CD1c-positive myeloid dendritic cell (primary cell): ENCODE measurements around the gene TNFRSF6B.

Experiments
- DNase-seq: peaks from one replicate; pipeline ENCODE4 v3.0.0-alpha.2; 2016; ENCODE audit errors: extremely low spot score

The TNFRSF6B gene

DNA sequence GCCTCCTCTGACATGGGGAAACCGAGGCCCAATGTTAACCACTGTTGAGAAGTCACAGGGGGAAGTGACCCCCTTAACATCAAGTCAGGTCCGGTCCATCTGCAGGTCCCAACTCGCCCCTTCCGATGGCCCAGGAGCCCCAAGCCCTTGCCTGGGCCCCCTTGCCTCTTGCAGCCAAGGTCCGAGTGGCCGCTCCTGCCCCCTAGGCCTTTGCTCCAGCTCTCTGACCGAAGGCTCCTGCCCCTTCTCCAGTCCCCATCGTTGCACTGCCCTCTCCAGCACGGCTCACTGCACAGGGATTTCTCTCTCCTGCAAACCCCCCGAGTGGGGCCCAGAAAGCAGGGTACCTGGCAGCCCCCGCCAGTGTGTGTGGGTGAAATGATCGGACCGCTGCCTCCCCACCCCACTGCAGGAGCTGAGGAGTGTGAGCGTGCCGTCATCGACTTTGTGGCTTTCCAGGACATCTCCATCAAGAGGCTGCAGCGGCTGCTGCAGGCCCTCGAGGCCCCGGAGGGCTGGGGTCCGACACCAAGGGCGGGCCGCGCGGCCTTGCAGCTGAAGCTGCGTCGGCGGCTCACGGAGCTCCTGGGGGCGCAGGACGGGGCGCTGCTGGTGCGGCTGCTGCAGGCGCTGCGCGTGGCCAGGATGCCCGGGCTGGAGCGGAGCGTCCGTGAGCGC is 1.6 kb downstream of the TNFRSF6B start:
- DNase-seq = no peak

DNA sequence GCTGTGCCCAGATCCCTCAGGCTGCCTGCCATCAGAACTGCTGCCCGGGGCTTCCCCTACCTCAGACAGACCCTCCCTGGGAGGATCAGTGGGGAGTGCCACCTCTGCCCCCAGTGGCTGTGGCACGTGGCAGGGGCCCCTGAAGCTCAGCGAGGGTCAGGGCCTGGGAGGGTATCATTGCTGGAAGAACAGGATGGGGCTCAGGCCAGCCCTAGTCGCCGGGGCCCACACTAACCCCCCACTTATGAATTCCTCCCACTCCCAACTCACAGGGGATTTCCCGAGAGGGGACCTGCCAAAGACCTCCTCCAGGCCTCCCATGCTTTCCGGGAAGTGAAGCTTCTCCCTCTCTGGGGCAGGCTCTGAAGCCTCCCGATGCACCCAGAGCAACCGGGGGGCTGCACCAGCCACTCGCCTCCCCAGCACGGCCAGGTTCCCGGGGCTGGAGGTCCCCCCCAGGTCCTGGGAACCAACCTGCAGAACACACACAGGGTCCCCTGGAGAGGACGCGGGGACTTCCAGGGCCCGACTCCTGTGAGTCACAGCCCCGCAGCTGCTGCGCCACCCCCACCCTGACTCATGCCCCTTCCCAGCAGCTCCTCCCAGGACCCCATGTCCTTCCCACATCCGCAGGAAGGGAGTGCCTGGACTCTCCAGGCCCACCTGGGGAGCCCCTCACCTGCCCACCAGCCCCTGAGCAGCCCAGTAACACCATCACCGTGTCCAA is 2.5 kb downstream of the TNFRSF6B start:
- DNase-seq = peak; percentile 7

DNA sequence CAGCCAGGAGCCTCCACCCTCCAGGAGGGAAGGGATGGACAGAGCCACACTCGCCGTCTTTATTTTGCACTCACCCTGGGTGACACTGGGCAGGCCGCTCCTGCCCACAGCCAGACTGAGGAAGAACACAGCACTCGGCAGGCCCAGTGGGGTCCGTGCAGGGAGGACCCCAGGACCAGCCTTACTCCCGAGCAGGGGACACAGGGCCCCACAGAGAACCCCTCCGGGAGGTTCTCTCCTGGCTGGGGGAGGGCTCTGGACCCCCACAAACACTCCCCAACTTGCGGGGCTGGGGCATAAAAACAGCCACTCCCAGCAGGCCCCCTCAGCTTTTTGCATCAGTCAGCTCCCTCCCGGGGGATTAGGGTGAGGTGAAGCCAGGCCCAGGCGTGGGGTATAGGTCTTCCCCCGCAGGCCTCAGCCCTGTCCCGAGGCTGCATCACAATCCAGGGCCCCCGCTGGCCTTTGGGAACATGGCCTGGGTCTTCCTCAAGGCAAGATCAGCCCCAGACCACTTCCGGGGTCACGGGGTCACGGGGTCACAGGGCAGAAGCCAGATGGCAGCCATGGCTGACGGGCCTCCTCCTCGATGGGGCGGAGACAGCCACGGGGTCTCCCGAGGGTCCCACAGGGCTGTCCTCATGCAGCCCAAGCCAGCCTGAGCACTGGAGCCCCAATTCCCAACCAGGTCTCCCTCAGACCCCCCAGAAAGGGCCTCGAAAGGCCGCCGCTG is 3.2 kb downstream of the TNFRSF6B start:
- DNase-seq = no peak

DNA sequence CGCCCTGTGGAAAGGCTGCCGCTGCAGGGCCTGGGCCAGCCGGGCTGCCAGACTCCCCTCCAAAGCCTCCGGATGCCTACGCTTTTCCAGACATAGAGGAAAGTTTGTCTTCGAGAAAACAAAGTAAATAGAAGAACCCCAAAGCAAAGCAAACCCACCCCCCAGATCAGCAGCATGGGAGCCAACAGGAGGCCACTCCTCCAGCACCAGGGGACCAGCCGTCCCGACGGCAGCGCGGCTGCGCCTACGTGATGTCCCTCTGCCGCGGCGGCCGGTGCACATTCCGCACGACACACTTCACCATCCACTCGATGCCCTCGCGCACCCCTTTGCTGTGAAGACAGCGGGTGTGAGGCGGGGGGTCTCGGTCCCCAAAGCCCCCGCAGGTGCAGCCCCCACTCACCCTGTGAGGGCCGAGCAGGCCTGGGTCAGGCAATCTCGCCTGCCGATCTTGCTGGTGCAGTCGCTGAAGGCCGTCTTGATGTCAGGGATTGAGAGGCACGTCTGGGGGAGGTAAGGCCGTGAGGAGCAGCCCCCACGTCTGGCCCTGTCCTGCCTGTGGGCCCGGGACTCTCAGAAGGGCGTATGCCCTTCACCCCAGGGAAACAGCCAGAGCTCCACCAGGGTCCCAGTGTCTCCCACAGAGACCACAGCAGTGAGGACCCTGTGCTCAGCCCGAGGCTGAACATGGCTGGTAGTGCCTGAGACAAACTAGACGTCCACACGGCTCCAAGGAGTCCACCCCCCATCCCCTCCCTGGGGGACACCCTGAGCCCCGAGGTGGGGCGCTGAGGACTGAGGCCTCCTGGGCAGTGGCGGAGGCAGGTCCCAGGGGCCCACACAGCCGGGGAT is 4.0 kb downstream of the TNFRSF6B start:
- no peak for DNase-seq

DNA sequence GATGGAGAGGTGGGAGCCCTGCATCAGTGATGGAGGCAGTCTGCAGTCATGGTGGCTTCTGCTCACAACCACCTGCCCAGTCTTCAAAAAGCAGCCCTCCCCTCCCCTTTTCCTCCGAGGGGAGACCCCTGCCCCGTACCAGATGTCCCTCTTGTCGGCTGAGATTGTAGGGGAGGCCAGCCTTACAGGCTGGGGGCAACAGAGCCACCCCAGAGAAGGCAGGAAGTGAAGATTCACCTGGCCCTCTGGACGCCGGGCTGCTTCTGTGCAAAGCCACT is 4.5 kb downstream of the TNFRSF6B start:
- DNase-seq = no peak

DNA sequence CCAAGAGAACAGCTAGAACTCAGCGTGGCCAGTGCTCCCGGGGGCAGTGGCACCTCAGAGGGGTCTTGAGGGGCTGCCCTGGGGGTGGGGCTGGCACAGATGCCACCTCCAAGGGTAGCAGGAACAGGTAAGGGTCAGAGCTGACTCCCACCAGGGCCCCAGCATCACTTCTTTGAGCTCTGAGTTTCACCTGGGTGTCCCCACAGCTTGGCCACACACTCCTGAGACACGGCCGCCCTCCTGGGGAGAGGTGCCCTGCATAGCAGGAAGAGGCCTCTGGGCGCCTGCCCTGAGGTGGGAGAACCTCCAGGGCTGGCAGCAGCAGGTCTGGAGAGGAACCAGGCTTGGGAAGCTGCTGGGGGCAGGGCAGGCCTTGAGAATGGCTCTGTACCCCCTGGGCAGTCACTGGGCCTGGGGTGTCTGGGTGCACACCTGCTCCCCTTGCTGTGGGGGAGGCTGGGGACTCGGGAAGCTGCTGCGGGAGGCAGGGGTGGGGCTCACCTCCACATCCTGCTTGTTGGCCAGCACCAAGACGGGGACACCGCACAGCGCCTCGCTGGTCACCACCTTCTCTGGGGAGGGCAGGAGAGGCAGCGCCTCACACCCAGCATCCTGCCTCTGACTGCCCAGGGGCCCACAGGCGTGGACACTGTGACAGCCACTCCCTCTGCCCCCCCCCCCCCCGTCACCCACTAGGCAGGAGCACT is 5.0 kb downstream of the TNFRSF6B start:
- no peak for DNase-seq

DNA sequence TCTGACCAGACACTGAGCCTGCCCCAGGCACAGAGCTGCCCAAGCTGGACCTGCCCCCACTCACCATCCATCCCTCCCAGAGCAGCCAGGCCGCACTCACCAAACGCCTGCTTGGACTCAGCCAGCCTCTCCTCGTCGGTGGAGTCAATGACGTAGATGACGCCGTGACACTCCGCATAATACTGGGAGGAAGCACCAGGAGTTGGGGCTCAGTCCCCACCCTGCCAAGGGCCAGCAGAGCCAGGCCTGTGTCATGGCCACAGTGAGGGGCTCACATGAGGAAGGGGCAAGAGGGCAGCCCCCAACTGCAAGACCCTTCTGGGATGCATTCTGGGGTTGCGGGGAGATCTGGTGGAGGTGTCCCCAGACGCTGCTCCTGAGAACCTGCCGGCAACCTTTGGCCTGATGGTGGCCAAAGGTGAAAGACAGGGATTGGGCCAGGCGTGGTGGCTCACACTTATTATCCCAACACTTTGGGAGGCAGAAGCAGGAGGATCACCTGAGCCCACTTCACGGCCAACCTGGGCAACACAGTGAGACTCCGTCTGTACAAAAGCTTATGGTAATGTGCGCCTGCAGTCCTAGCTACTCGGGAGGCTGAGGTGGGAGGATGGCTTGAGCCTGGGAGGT is 5.7 kb downstream of the TNFRSF6B start:
- DNase-seq = no peak

DNA sequence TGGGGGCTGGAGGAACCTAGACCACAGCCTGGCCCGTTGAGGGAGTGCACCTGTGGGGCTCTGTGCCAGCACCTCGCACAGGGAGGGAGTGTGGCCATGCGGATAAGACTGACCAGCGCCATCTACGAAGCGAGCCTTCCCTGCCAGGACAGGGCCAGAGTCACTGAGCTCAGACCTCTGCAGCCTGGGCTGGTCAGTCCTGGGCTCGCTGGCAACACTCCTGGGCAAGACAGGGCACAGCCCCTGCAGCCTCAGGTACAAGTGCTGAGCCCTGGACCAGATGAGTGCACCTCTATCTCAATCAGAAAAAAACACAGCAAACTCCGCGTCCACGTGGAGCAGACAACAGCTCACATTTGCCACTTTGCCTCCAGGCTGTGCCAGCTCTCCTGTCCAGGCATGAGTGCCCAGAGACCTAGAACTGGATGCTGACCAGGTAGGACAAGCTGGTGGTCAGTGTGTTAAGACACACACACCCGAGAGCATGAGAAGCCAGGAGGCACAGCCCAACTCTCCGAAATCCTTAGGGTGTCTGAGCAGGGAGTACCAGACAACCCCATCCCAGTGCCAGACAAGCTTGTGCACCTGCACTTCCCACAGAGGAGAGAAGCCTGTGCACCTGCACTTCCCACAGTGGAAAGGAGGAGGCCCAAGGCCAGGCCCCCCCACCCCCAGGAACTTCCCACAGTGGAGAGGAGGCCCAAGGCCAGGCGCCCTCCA is 6.5 kb downstream of the TNFRSF6B start:
- no peak for DNase-seq

DNA sequence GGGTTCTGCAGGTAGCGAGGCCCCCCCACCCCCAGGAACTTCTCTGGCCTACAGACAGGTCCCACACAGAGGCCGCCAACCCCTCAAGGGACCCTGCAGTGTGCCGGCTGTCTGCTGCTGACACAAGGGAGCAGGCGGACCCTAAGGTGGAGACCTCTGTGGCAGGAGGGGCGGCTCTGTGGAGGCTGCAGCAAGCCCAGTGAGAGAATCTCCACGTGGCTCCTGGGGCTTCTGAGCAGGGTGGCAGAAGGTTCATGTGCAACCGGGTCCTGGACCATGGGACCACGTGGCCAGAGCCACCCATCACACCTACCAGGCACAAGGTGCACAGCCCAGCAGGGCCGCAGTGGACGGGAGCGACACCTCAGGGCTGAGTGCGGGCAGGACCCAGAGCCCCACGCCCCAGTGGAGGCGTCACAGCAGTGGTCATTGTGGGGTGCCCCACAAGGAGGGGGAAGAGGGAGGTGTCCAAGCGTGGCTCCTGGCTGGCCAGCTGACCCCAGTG is 7.1 kb downstream of the TNFRSF6B start:
- DNase-seq = no peak

DNA sequence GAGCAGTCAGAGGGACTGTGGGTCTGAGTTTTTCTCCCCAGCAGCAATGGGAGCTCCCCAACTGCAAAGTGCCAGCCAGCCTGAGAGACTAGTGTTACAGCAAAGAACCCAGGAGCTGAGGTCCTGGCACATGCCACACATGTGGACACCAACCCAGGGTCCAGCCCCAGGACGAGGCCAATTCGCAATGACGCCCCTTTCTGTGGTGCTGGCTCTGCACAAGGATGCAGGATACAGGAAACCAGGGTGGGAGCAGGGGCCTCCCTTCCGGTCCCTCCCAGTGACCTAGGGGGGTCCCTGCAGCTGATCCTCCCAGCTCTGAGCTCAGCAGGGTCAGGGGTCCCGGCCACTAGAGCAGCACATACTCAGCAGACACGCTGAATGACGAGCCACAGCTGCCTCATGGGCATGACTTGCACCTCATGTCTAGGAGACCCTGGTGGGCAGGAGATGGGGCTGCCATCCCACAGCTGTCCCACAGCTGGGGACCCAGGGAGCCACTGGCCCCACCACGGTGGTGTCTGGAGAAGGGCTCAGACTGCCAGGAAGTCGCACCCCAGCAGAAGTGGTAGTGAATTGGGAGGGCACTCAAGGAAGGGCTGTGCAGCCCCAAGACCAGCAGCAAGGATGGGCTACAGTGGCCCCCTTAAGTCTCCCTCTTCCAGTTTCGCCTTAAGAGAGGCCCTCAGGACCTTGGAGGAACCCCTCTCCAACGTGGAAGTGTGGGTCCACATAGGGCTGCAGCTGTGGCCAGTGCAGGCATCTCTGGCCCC is 7.7 kb downstream of the TNFRSF6B start:
- DNase-seq = no peak

DNA sequence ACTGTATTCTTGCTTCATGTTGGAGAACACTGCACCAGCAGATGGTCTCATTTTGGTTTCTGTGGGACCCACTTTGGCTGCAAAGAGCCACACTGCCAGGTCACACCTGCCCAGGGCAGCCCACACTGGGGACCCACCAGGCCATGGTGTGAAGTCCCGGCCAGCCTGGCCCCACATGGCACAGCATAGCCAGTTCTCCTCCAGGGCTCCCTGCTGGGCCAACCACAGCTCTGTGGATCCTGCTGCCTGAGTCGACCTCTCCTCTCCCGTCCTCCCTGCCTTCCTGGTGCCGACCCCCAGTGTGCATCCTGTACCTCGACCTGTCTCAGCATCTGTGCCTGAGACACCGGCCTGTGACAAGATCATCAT is 8.3 kb downstream of the TNFRSF6B start:
- DNase-seq = no peak

DNA sequence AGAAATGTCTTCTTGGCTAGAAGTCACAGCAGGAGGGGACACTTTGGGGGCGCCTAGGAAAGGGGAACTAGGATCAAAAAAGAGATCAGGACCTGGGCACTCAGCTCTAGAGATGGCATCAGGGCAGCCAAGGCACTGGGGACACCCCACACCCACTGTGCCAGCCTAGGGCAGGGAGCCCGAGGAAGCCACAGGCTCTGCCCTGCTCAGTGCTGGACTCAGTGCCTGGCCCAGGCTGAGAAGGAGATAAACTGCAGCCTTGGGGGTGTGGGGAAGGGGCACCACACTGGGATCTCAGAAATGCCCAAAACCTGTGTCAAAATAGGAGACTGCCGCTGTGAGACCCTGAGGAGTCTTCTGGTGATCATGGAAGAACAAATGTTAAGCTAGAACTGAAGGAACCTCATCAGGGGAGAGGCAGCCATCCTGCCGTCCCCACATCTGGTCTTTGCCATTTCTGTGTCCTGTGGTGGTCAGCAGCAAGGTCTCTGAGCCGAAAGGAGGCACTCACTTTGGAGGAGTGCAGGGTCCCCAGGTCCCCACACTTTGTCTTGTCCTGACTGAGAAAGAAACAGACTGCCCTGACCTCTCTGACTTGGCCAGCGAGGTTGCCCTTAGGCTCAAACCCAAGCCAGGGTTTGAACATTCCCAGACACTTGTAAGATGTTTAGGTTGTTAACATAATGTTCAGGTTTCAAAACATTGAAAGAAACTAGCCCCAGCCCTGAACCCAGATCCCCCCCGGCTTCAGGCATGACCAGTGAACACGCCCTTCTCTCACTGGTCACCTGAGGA is 9.0 kb downstream of the TNFRSF6B start:
- no peak for DNase-seq

DNA sequence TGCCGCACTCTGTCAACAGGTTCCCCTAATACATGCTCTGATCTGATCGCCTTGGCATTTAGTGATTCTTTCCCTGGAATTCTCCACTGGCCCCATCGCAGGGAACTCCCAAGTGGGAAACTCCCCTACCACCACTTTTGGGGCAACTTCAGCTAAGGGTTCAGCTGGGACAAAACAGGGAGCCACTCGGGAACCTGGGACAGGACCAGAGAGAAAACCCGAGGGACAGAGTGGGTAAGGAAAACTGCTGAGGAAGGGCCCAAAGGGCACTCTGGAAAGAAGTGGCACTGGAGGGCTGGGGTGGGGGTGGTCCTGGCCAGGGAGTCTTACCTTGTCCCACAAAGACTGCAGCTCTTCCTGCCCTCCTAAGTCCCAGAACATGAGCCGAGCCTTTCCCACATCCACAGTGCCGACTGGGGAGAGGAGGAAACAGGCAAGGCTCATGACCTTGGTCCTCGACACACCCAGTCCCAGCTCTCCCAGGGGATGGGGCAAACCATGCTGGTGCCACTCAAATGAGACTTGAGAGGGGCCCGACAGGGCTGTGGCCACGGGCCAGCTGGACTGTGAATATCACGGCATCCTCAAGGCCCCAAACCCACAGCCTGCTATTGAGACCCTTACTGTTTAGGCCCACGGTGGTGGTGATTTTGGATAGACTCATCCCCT is 9.7 kb downstream of the TNFRSF6B start:
- no peak for DNase-seq

DNA sequence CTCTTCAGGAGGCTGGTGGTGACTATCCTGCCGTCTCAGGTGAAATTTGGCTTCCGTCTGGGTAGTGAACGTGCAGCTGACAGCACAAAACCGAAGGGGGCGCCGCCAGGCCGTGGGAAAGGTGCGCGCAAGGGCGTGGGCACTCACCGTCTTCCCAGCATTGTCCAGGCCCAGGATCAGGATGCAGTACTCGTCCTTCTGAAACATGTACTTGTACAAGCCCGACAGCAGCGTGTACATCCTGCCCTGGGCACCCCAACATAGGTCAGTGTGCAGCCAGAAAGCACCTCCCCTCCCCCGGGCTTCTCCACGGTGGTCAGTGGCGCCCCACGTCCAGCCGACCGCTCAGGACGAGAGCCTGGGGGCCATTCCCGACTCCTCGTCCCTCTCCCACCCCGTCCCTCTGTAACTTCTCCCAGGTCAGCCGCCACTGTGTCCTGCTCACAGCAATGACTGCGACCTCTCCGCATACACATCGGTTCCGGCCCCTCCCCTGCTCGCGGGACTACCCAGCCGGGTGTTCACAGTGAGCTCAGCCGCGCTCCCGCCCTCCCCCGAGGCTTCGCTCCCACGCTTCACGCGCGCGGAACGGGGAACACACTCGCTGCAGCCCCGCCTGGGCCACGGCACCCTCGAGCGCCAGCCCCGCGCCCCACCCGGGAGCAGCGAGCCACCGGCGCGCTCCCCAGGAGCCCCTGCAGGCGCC is 10.6 kb downstream of the TNFRSF6B start:
- DNase-seq = peak; percentile 73

DNA sequence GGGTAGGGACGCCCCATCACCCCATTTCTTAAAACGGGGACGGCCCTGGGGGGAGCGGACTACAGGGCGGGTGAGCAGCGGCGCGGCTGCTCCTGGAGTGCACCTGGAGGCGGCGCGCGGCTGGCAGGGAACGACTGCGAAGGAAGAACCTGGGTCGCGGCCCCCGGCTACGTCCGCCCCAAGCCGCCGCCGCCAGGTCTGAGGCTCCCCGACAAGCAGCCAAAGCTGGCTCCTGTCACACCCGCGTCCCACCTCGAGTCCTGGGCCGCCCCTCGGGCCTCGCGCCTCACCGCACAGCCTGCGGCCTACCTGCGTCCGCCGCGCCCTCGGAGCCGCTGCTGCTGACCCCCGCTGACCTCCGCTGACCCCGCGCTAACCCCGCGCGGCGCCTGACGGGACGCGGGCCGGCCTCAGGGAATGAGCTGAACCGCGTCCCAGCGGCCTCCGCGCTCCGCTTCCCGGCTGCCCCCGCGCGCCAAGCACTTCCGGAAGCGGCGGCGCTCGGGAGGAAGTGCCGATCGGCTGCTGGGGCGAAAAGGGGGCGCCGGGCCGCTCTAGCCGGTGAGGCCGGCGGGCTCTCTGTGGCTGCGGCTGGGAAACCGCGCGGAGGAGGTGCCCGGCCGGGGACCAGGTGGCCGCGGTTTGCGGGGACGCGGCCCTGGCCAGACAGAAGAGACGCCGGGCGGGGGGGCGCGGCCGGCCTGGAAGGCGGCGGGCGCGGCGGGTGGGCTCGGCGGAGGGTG is 11.3 kb downstream of the TNFRSF6B start, which contains the start of the genes ARFRP1 and ZGPAT:
ARFRP1 (minus strand) TSS at position 419 of the 743 bp plus-strand sequence. CDS start 885 bp downstream, outside the sequence.
ZGPAT (plus strand) TSS at position 482 of the 743 bp plus-strand sequence. CDS start 542 bp downstream, outside the sequence.
- peak; percentile 95 for DNase-seq
